IMR-90 (cell line): ENCODE measurements around the gene INKA1. TPM values are rescaled to one million over a fixed set of nuclear protein-coding genes. Genes with fewer than 3 reads are reported as not detected.

Experiments
- ATAC-seq: fragments of 200-7000 bp; cut with Tn5 transposase; 2 replicates; pipeline ENCODE4 v1.9.1; 2020; ENCODE audit warnings: low read depth, mild to moderate bottlenecking, moderate library complexity
- BruUV-seq: library from RNA; stranded (reverse); fragments of 400-500 nt; replicated peaks from 2 replicates; lab custom pipeline; 2021; lab: Mats Ljungman, UMichigan
- CTCF ChIA-PET: fragments of 300-600 bp; formaldehyde crosslinking; extraction: SDS; loops from one replicate; lab custom pipeline; 2021; ENCODE audit warnings: antibody characterized with exemption; lab: Yijun Ruan, JAX
- POLR2A ChIA-PET: fragments of 300-600 bp; sonication (Branson Sonifier 250); formaldehyde crosslinking; loops from one replicate; lab custom pipeline; 2022; ENCODE audit warnings: antibody characterized with exemption; ENCODE audit not compliant: unreplicated experiment; lab: Charles Lee
- DNase-seq: peaks from one replicate; pipeline ENCODE4 v3.0.0; 2013
- H2AFZ ChIP-seq: replicated peaks from 2 replicates; pipeline ENCODE3; 2013; ENCODE audit warnings: low read length, mild to moderate bottlenecking; ENCODE audit not compliant: poor library complexity
- H2AK5ac ChIP-seq: 2 replicates; pipeline ENCODE4 v1.6.1; 2013; ENCODE audit warnings: low read depth, low read length, inconsistent platforms
- H2AK9ac ChIP-seq: replicated peaks from 2 replicates; pipeline ENCODE3; 2013; ENCODE audit warnings: mild to moderate bottlenecking, low read depth, low read length, moderate library complexity; ENCODE audit not compliant: poor library complexity
- H2BK120ac ChIP-seq: 2 replicates; pipeline ENCODE4 v1.6.1; 2013; ENCODE audit warnings: low read depth, low read length, inconsistent platforms
- H2BK15ac ChIP-seq: 3 replicates; pipeline ENCODE4 v1.6.1; 2013; ENCODE audit warnings: low read depth, low read length, inconsistent platforms
- H2BK20ac ChIP-seq: 2 replicates; pipeline ENCODE4 v1.6.1; 2013; ENCODE audit warnings: low read depth, mild to moderate bottlenecking, inconsistent platforms, low read length, moderate library complexity
- H2BK5ac ChIP-seq: 2 replicates; pipeline ENCODE4 v1.6.1; 2013; ENCODE audit warnings: mild to moderate bottlenecking, low read depth, low read length, inconsistent platforms; ENCODE audit not compliant: poor library complexity, severe bottlenecking
- H3K14ac ChIP-seq: replicated peaks from 2 replicates; pipeline ENCODE4 v1.6.1; 2013; ENCODE audit warnings: low read depth, low read length, inconsistent platforms
- H3K18ac ChIP-seq: 2 replicates; pipeline ENCODE4 v1.6.1; 2013; ENCODE audit warnings: low read depth, low read length, control low read depth
- H3K23ac ChIP-seq: 2 replicates; pipeline ENCODE4 v1.6.1; 2013; ENCODE audit warnings: low read depth, low read length, inconsistent platforms
- H3K27ac ChIP-seq: 2 replicates; pipeline ENCODE4 v1.5.1; 2013; ENCODE audit warnings: mild to moderate bottlenecking, control low read depth, low read length; ENCODE audit not compliant: insufficient read depth
- H3K27me3 ChIP-seq: 2 replicates; pipeline ENCODE4 v1.6.1; 2013; ENCODE audit warnings: low read length; ENCODE audit not compliant: control insufficient read depth, insufficient read depth
- H3K36me3 ChIP-seq: 2 replicates; pipeline ENCODE4 v1.6.1; 2013; ENCODE audit warnings: low read length, mixed read lengths; ENCODE audit not compliant: control insufficient read depth, insufficient read depth
- H3K4ac ChIP-seq: 2 replicates; pipeline ENCODE4 v1.6.1; 2013; ENCODE audit warnings: low read depth, low read length, inconsistent platforms
- H3K4me1 ChIP-seq: 2 replicates; pipeline ENCODE4 v1.6.1; 2013; ENCODE audit warnings: low read length, mixed read lengths; ENCODE audit not compliant: control insufficient read depth, insufficient read depth
- H3K4me2 ChIP-seq: 2 replicates; pipeline ENCODE4 v1.6.1; 2013; ENCODE audit warnings: low read depth, mild to moderate bottlenecking, control low read depth, low read length, moderate library complexity
- H3K4me3 ChIP-seq: 2 replicates; pipeline ENCODE4 v1.5.1; 2013; ENCODE audit warnings: low read depth, mild to moderate bottlenecking, control low read depth, low read length, moderate library complexity; ENCODE audit not compliant: insufficient read depth
- H3K56ac ChIP-seq: 2 replicates; pipeline ENCODE4 v1.6.1; 2013; ENCODE audit warnings: low read length, inconsistent platforms; ENCODE audit not compliant: insufficient read depth; ENCODE audit errors: extremely low read depth
- H3K79me1 ChIP-seq, 2 experiments: 2 replicates each; pipeline ENCODE4 v1.6.1; 2013; ENCODE audit warnings: low read length in 2 of 2, inconsistent platforms in 1 of 2, low read depth in 1 of 2
- H3K9ac ChIP-seq: 2 replicates; pipeline ENCODE4 v1.6.1; 2013; ENCODE audit warnings: low read depth, low read length, control low read depth
- H3K9me1 ChIP-seq: 2 replicates; pipeline ENCODE4 v1.6.1; 2013; ENCODE audit warnings: low read length, inconsistent platforms; ENCODE audit not compliant: insufficient read depth
- H3K9me3 ChIP-seq: 2 replicates; pipeline ENCODE4 v1.6.1; 2013; ENCODE audit warnings: low read length; ENCODE audit not compliant: control insufficient read depth, insufficient read depth
- H4K20me1 ChIP-seq: 2 replicates; pipeline ENCODE4 v1.6.1; 2013; ENCODE audit warnings: low read length, inconsistent platforms; ENCODE audit not compliant: insufficient read depth
- H4K5ac ChIP-seq: 2 replicates; pipeline ENCODE4 v1.6.1; 2013; ENCODE audit warnings: mild to moderate bottlenecking, low read depth, low read length, control low read depth
- H4K8ac ChIP-seq, 2 experiments: 2 replicates each; pipeline ENCODE4 v1.6.1; 2013; ENCODE audit warnings: low read depth in 2 of 2, low read length in 2 of 2, control low read depth in 1 of 2, inconsistent platforms in 1 of 2
- H4K91ac ChIP-seq: 2 replicates; pipeline ENCODE4 v1.6.1; 2013; ENCODE audit warnings: low read depth, low read length, inconsistent platforms; ENCODE audit not compliant: insufficient read depth
- CHD1 ChIP-seq: IDR thresholded peaks from 2 replicates; pipeline ENCODE4 v1.6.1; 2012; ENCODE audit warnings: low read depth, low read length, improper control_type of control experiment
- ELK1 ChIP-seq: fragments of 150-350 bp; IDR thresholded peaks from 2 replicates; pipeline ENCODE4 v1.6.1; 2016; ENCODE audit warnings: low read depth, mild to moderate bottlenecking, low read length, moderate library complexity, borderline replicate concordance
- FOS ChIP-seq: fragments of 150-350 bp; IDR thresholded peaks from 2 replicates; pipeline ENCODE4 v1.6.1; 2016; ENCODE audit warnings: low read depth, low read length
- MAFK ChIP-seq: IDR thresholded peaks from 2 replicates; pipeline ENCODE4 v1.6.1; 2012; ENCODE audit warnings: low read depth, low read length, improper control_type of control experiment
- MXI1 ChIP-seq: IDR thresholded peaks from 2 replicates; pipeline ENCODE4 v1.6.1; 2012; ENCODE audit warnings: low read depth, mild to moderate bottlenecking, low read length, moderate library complexity, borderline replicate concordance
- NFE2L2 ChIP-seq: fragments of 150-350 bp; IDR thresholded peaks from 2 replicates; pipeline ENCODE4 v1.6.1; 2016; ENCODE audit warnings: low read depth, mild to moderate bottlenecking, low read length
- POLR2A ChIP-seq: IDR thresholded peaks from 2 replicates; pipeline ENCODE4 v1.6.1; 2012; ENCODE audit warnings: mild to moderate bottlenecking, low read depth, low read length
- RAD21 ChIP-seq: IDR thresholded peaks from 2 replicates; pipeline ENCODE4 v1.6.1; 2012; ENCODE audit warnings: low read length, improper control_type of control experiment
- RCOR1 ChIP-seq: IDR thresholded peaks from 2 replicates; pipeline ENCODE4 v1.6.1; 2012; ENCODE audit warnings: mild to moderate bottlenecking, low read length, improper control_type of control experiment; ENCODE audit not compliant: insufficient replicate concordance
- RFX5 ChIP-seq: IDR thresholded peaks from 2 replicates; pipeline ENCODE4 v1.8.0; 2012; ENCODE audit warnings: low read depth, mild to moderate bottlenecking, low read length, moderate library complexity
- SMC3 ChIP-seq: fragments of 150-350 bp; IDR thresholded peaks from 2 replicates; pipeline ENCODE4 v1.6.1; 2016; ENCODE audit warnings: low read depth, mild to moderate bottlenecking, antibody characterized with exemption, low read length, moderate library complexity
- WGBS, 2 experiments: methylation state at CpG; one replicate each; pipeline versions ENCODE4 v1.1.5 to v1.1.7; 2013; ENCODE audit warnings: missing lambda C conversion rate in 2 of 2; ENCODE audit not compliant: insufficient read length in 1 of 2; ENCODE audit errors: extremely low coverage in 2 of 2; 5-methylcytosine and 5-hydroxymethylcytosine counted together
- dilution Hi-C: fragments of 300-500 bp; cut with HindIII; formaldehyde crosslinking; loops from one replicate; pipeline ENCODE4 v1.14.3; 2018; ENCODE audit warnings: low sequenced_read_pairs; ENCODE audit not compliant: unreplicated experiment
- in situ Hi-C: fragments of 300-500 bp; cut with MboI; formaldehyde crosslinking; loops from 3 replicates; pipeline ENCODE4 v1.14.3; 2019; ENCODE audit warnings: low sequenced_read_pairs, inconsistent platforms, mixed read lengths
- intact Hi-C: fragments of 100-400 bp; cut with micrococcal nuclease; formaldehyde crosslinking; loops from 2 replicates; pipeline ENCODE4 v1.10.0; 2022
- polyA plus RNA-seq, 3 experiments: library from polyadenylated mRNA; depleted of rRNA; stranded (reverse); fragments of >200 nt; gene quantifications; 2 replicates each; pipeline ENCODE4 v1.2.3, GENCODE V29; 2012; ENCODE audit warnings: low replicate concordance in 1 of 3
- total RNA-seq: library from RNA; depleted of rRNA; stranded (reverse); fragments of >200 nt; gene quantifications from 2 replicates; pipeline ENCODE4 v1.2.3, GENCODE V29; 2012
- TF ChIP-seq, protein P1 (sequence below): conservative IDR thresholded peaks from 2 replicates; pipeline ENCODE4 v1.5.1; 2012; ENCODE audit warnings: mild to moderate bottlenecking, low read depth, low read length, improper control_type of control experiment
- TF ChIP-seq, protein P2 (sequence below): fragments of 150-350 bp; IDR thresholded peaks from 2 replicates; pipeline ENCODE4 v1.6.1; 2017; ENCODE audit warnings: mild to moderate bottlenecking, antibody characterized with exemption, low read length, low read depth

The INKA1 gene
- total and polyA plus RNA-seq, 2 of the 4 experiments (the other 2 are of a cell fraction): 2.3 to 4.5 TPM

DNA sequence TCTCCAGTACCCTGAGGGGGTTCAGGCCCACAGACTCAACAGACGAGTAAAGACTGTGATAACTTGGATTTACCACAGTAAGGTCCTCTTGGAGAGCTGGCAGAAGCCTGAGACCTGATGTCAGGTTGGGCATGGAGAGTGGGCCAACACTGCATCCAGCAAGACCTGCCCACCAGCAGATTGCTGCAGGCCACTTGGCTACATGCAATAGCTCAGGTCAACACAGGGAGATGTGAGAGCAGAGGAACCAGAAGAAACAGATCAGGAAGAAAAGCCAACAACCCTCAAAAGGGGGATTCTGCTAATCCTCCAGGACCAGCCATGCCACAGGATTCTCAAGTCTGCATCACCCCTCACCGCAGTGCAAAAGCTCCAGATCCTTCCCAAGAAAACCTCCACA is 15.0 kb upstream of the INKA1 start:
- Histone ChIP-seq H2BK5ac (no peak overlapping the region), H3K14ac (no peak overlapping the region), H3K27ac (no peak overlapping the region), H3K9ac (no peak overlapping the region), H4K91ac (no peak overlapping the region), H2BK20ac (no peak overlapping the region), H3K4ac (no peak overlapping the region), H2BK15ac (no peak overlapping the region), H3K4me2 (no peak overlapping the region), H4K5ac (no peak overlapping the region), H3K4me3 (no peak overlapping the region), H3K36me3 (peaks cover 4% of the 10 kb centered on the region; the same call in 1 of the 2 replicates), H4K20me1 (peaks cover 5% of the 10 kb centered on the region; the same call in 1 of the 2 replicates), H3K56ac (no peak overlapping the region), H4K8ac (no peak overlapping the region), H3K18ac (no peak overlapping the region), H2AK5ac (no peak overlapping the region), H3K79me1 (peaks cover 4 to 34% of the 10 kb centered on the region in 2 experiments), H3K4me1 (peaks cover 7% of the 10 kb centered on the region), H3K27me3 (peaks cover 5% of the 10 kb centered on the region; the same call in 1 of the 2 replicates), H2AK9ac (no peak overlapping the region), H3K9me3 (no peaks in the 10 kb centered on the region), H2BK120ac (no peak overlapping the region), H3K23ac (no peak overlapping the region), H3K9me1 (peaks cover 5% of the 10 kb centered on the region), H2AFZ (peak overlapping the region; percentile 61)
- no peak for TF ChIP-seq FOS
- TF ChIP-seq, protein P1, sequence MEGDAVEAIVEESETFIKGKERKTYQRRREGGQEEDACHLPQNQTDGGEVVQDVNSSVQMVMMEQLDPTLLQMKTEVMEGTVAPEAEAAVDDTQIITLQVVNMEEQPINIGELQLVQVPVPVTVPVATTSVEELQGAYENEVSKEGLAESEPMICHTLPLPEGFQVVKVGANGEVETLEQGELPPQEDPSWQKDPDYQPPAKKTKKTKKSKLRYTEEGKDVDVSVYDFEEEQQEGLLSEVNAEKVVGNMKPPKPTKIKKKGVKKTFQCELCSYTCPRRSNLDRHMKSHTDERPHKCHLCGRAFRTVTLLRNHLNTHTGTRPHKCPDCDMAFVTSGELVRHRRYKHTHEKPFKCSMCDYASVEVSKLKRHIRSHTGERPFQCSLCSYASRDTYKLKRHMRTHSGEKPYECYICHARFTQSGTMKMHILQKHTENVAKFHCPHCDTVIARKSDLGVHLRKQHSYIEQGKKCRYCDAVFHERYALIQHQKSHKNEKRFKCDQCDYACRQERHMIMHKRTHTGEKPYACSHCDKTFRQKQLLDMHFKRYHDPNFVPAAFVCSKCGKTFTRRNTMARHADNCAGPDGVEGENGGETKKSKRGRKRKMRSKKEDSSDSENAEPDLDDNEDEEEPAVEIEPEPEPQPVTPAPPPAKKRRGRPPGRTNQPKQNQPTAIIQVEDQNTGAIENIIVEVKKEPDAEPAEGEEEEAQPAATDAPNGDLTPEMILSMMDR: no peak
- TF ChIP-seq RFX5: no peak
- no peak for TF ChIP-seq MAFK
- TF ChIP-seq MXI1: no peak
- TF ChIP-seq, protein P2, sequence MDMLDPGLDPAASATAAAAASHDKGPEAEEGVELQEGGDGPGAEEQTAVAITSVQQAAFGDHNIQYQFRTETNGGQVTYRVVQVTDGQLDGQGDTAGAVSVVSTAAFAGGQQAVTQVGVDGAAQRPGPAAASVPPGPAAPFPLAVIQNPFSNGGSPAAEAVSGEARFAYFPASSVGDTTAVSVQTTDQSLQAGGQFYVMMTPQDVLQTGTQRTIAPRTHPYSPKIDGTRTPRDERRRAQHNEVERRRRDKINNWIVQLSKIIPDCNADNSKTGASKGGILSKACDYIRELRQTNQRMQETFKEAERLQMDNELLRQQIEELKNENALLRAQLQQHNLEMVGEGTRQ: no peak
- TF ChIP-seq RAD21: no peak
- TF ChIP-seq NFE2L2: no peak
- no peak for TF ChIP-seq RCOR1
- TF ChIP-seq SMC3: no peak
- no peak for TF ChIP-seq POLR2A
- no peak for TF ChIP-seq CHD1
- TF ChIP-seq ELK1: no peak
- dilution Hi-C loops (no loop called here), intact Hi-C loops (no loop called here), in situ Hi-C loops (no loop called here)
- no peak for ATAC-seq
- 83% methylated on average over 1 of the region's 2 CpGs; no CpG with 5 or more reads in 1 of the 2 experiments for WGBS, 2 experiments
- DNase-seq: no peak
- no TSS peak for BruUV-seq
- ChIA-PET POLR2A (no interaction called here), CTCF (no interaction called here)
